Neuronal stem cell (in vitro differentiated cells): ENCODE measurements around the gene GLRA1.
"Not testable (repeated sequence)": the region's sequence is repeated elsewhere in the genome, so short reads cannot be mapped to it uniquely, and the experiment has no call there.

Source experiments
- DNase-seq: peaks from one replicate; pipeline ENCODE4 v3.0.0-alpha.2; 2013; ENCODE audit warnings: low spot score
- H2AFZ ChIP-seq: one replicate; pipeline ENCODE4 v1.6.1; 2013; ENCODE audit warnings: mild to moderate bottlenecking, low read length, inconsistent platforms
- H2AK5ac ChIP-seq: 2 replicates; pipeline ENCODE4 v1.6.1; 2013; ENCODE audit warnings: low read depth, mild to moderate bottlenecking, inconsistent platforms, low read length, moderate library complexity, mixed read lengths
- H2BK120ac ChIP-seq: 2 replicates; pipeline ENCODE4 v1.6.1; 2013; ENCODE audit warnings: low read depth, mild to moderate bottlenecking, inconsistent platforms, low read length, moderate library complexity, mixed read lengths
- H2BK12ac ChIP-seq: one replicate; pipeline ENCODE4 v1.6.1; 2013; ENCODE audit warnings: low read length, inconsistent platforms
- H2BK15ac ChIP-seq: 2 replicates; pipeline ENCODE4 v1.6.1; 2013; ENCODE audit warnings: mild to moderate bottlenecking, low read length, inconsistent platforms, mixed read lengths
- H2BK5ac ChIP-seq: one replicate; pipeline ENCODE4 v1.6.1; 2013; ENCODE audit warnings: inconsistent platforms, mild to moderate bottlenecking, low read length, moderate library complexity
- H3K14ac ChIP-seq: one replicate; pipeline ENCODE4 v1.6.1; 2013; ENCODE audit warnings: low read length, inconsistent platforms
- H3K18ac ChIP-seq: 2 replicates; pipeline ENCODE4 v1.6.1; 2013; ENCODE audit warnings: low read length, inconsistent platforms
- H3K23ac ChIP-seq: 2 replicates; pipeline ENCODE4 v1.6.1; 2013; ENCODE audit warnings: low read depth, mild to moderate bottlenecking, mixed read lengths, low read length, inconsistent platforms; ENCODE audit not compliant: poor library complexity
- H3K27ac ChIP-seq: replicated peaks from 3 replicates; pipeline ENCODE4 v1.5.1; 2013; ENCODE audit warnings: low read length, inconsistent platforms
- H3K27me3 ChIP-seq, 3 experiments: 2 replicates each; pipeline ENCODE4 v1.6.1; 2013; ENCODE audit warnings: low read length in 3 of 3, mild to moderate bottlenecking in 2 of 3, inconsistent platforms in 1 of 3, low read depth in 1 of 3, mixed read lengths in 1 of 3, moderate library complexity in 1 of 3; ENCODE audit not compliant: control insufficient read depth in 3 of 3, insufficient read depth in 3 of 3
- H3K36me3 ChIP-seq, 2 donors: replicated peaks in 1 of 2; 2 replicates each; pipeline ENCODE4 v1.6.1; 2013; ENCODE audit warnings: low read length in 2 of 2; ENCODE audit not compliant: control insufficient read depth in 2 of 2, insufficient read depth in 2 of 2
- H3K4ac ChIP-seq: 2 replicates; pipeline ENCODE4 v1.6.1; 2013; ENCODE audit warnings: inconsistent platforms, mild to moderate bottlenecking, low read length, moderate library complexity
- H3K4me1 ChIP-seq, 2 donors: 1 replicate in 1 of 2; 2 replicates in 1 of 2; pipeline ENCODE4 v1.6.1; 2013; ENCODE audit warnings: low read length in 2 of 2, low read depth in 1 of 2; ENCODE audit not compliant: control insufficient read depth in 2 of 2, insufficient read depth in 1 of 2
- H3K4me2 ChIP-seq: one replicate; pipeline ENCODE4 v1.6.1; 2013; ENCODE audit warnings: mild to moderate bottlenecking, low read length, inconsistent platforms; ENCODE audit not compliant: insufficient read depth, poor library complexity, severe bottlenecking
- H3K4me3 ChIP-seq, 2 donors: 2 replicates each; pipeline ENCODE4 v1.5.1; 2013; ENCODE audit warnings: low read length in 2 of 2, mild to moderate bottlenecking in 2 of 2, inconsistent platforms in 1 of 2, moderate library complexity in 1 of 2
- H3K79me1 ChIP-seq: one replicate; pipeline ENCODE4 v1.6.1; 2013; ENCODE audit warnings: low read depth, mild to moderate bottlenecking, inconsistent platforms, low read length, moderate library complexity
- H3K9ac ChIP-seq: one replicate; pipeline ENCODE4 v1.6.1; 2013; ENCODE audit warnings: mild to moderate bottlenecking, low read depth, low read length, inconsistent platforms; ENCODE audit not compliant: poor library complexity
- H3K9me3 ChIP-seq, 2 donors: replicated peaks in 1 of 2; 2 replicates each; pipeline versions ENCODE3 to v1.6.1; 2013; ENCODE audit warnings: low read length in 2 of 2, mild to moderate bottlenecking in 2 of 2, inconsistent platforms in 1 of 2, low read depth in 1 of 2, mixed read lengths in 1 of 2, moderate library complexity in 1 of 2; ENCODE audit not compliant: control insufficient read depth in 2 of 2, insufficient read depth in 1 of 2
- H4K8ac ChIP-seq: one replicate; pipeline ENCODE4 v1.6.1; 2013; ENCODE audit warnings: low read depth, mild to moderate bottlenecking, inconsistent platforms, low read length, moderate library complexity
- H4K91ac ChIP-seq: one replicate; pipeline ENCODE4 v1.6.1; 2013; ENCODE audit warnings: low read length, low read depth, mild to moderate bottlenecking, inconsistent platforms; ENCODE audit not compliant: poor library complexity
- WGBS, 2 donors: extraction: QIAGEN DNeasy Blood & Tissue Kit; methylation state at CpG; one replicate each; pipeline ENCODE4 v1.1.7; 2013; ENCODE audit warnings: missing lambda C conversion rate in 2 of 2, mixed read lengths in 1 of 2; ENCODE audit not compliant: insufficient read length in 2 of 2, insufficient replicate concordance in 1 of 2; ENCODE audit errors: extremely low coverage in 2 of 2; 5-methylcytosine and 5-hydroxymethylcytosine counted together

Gene GLRA1

GRCh38 chr5:151847871-151848270, 76.8 kb downstream of the GLRA1 start:
- Histone ChIP-seq H3K79me1 (no peaks in the 10 kb centered on the region), H2AK5ac (no peak overlapping the region), H4K91ac (no peak overlapping the region), H3K27ac (no peak overlapping the region), H3K23ac (no peak overlapping the region), H3K14ac (no peak overlapping the region), H3K4me3 (no peak overlapping the region), H3K36me3 (no peaks in the 10 kb centered on the region), H3K27me3 (no peaks in the 10 kb centered on the region), H2AFZ (no peak overlapping the region), H3K4me2 (no peak overlapping the region), H2BK15ac (no peak overlapping the region), H2BK5ac (no peak overlapping the region), H3K4ac (no peak overlapping the region), H3K18ac (no peak overlapping the region), H3K9ac (no peak overlapping the region), H4K8ac (no peak overlapping the region), H3K4me1 (no peaks in the 10 kb centered on the region), H2BK12ac (no peak overlapping the region), H2BK120ac (no peak overlapping the region), H3K9me3 (no peaks in the 10 kb centered on the region)
- no peak for DNase-seq
- whole genome bisulfite sequencing, 2 donors: no CpG with 5 or more reads among the region's 1 CpG

GRCh38 chr5:151846765-151847164, 77.9 kb downstream of the GLRA1 start:
- H4K8ac ChIP-seq: no peak overlapping the region
- no peak overlapping the region for H3K23ac ChIP-seq
- H3K18ac ChIP-seq: no peak overlapping the region
- no peak overlapping the region for H3K14ac ChIP-seq
- DNase-seq: no peak
- H2BK5ac ChIP-seq: no peak overlapping the region
- H2AFZ ChIP-seq: no peak overlapping the region
- no peaks in the 10 kb centered on the region for H3K79me1 ChIP-seq
- no peaks in the 10 kb centered on the region for H3K4me1 ChIP-seq
- no peak overlapping the region for H2BK120ac ChIP-seq
- H3K27me3 ChIP-seq: no peaks in the 10 kb centered on the region
- no peak overlapping the region for H4K91ac ChIP-seq
- H3K36me3 ChIP-seq: no peaks in the 10 kb centered on the region
- H3K9ac ChIP-seq: no peak overlapping the region
- H3K9me3 ChIP-seq: no peaks in the 10 kb centered on the region
- H3K27ac ChIP-seq: no peak overlapping the region
- no peak overlapping the region for H3K4me2 ChIP-seq
- H2BK12ac ChIP-seq: no peak overlapping the region
- no peak overlapping the region for H2AK5ac ChIP-seq
- no peak overlapping the region for H2BK15ac ChIP-seq
- H3K4me3 ChIP-seq: no peak overlapping the region
- no peak overlapping the region for H3K4ac ChIP-seq

GRCh38 chr5:151832843-151833242, 91.8 kb downstream of the GLRA1 start:
- DNase-seq, H3K4me3 ChIP-seq, H3K36me3 ChIP-seq, H3K23ac ChIP-seq, H3K18ac ChIP-seq, H3K27me3 ChIP-seq, H3K14ac ChIP-seq, H3K4ac ChIP-seq, H4K8ac ChIP-seq, H2BK5ac ChIP-seq, H3K4me1 ChIP-seq, H2BK15ac ChIP-seq, H2AFZ ChIP-seq, H2BK12ac ChIP-seq, H3K79me1 ChIP-seq, H2AK5ac ChIP-seq, H2BK120ac ChIP-seq, H4K91ac ChIP-seq, H3K4me2 ChIP-seq, H3K9ac ChIP-seq, H3K27ac ChIP-seq: not testable (repeated sequence)
- H3K9me3 ChIP-seq: peaks cover 3 to 20% of the 10 kb centered on the region in 2 donors
- no CpG with 5 or more reads among the region's 4 CpGs for WGBS, 2 donors

- no peak overlapping the region for H4K91ac ChIP-seq
- H2BK15ac ChIP-seq: no peak overlapping the region
- no peak overlapping the region for H3K4me2 ChIP-seq
- H3K4ac ChIP-seq: no peak overlapping the region
- H3K36me3 ChIP-seq: peaks cover 0 to 32% of the 10 kb centered on the region in 2 donors
- no peak overlapping the region for H2BK12ac ChIP-seq
- no peak overlapping the region for H4K8ac ChIP-seq
- no peak overlapping the region for H3K23ac ChIP-seq
- no peak overlapping the region for H2BK5ac ChIP-seq
- no peak overlapping the region for H3K14ac ChIP-seq
- H3K27me3 ChIP-seq: no peaks in the 10 kb centered on the region
- H3K9ac ChIP-seq: no peak overlapping the region
- H3K18ac ChIP-seq: no peak overlapping the region
- H3K9me3 ChIP-seq: peaks cover 3 to 20% of the 10 kb centered on the region in 2 donors
- H3K79me1 ChIP-seq: no peaks in the 10 kb centered on the region
- H2BK120ac ChIP-seq: no peak overlapping the region
- no peak overlapping the region for H3K4me3 ChIP-seq
- H2AK5ac ChIP-seq: no peak overlapping the region
- WGBS, 2 donors: no CpG with 5 or more reads among the region's 1 CpG
- no peaks in the 10 kb centered on the region for H3K4me1 ChIP-seq
- DNase-seq: no peak
- H2AFZ ChIP-seq: no peak overlapping the region
- H3K27ac ChIP-seq: no peak overlapping the region
Observed at GRCh38 chr5:151829370-151829769, 95.3 kb downstream of the GLRA1 start.
